ENCODE measurements around the gene SRSF6.

GRCh38 chr20:43433250-43433854 is 24.3 kb upstream of the SRSF6 start:
- TF ChIP-seq CTCF (conservative IDR thresholded peaks at IDR 0.05 in 1 of 2, IDR thresholded peaks at IDR 0.05 in 1 of 2; ENCODE audit: extremely low read depth in 1 of 2, insufficient read depth in 1 of 2, low read depth in 1 of 2, low read length in 2 of 2): no peak
- TF ChIP-seq EZH2 (IDR thresholded peaks at IDR 0.05; ENCODE audit: borderline replicate concordance, low read length): no peak

Measured in mammary epithelial cell (primary cell).